ENCODE data around the gene YY1AP1.
"Not testable (repeated sequence)": the region's sequence is repeated elsewhere in the genome, so short reads cannot be mapped to it uniquely, and the experiment has no call there.

Gene YY1AP1

DNA sequence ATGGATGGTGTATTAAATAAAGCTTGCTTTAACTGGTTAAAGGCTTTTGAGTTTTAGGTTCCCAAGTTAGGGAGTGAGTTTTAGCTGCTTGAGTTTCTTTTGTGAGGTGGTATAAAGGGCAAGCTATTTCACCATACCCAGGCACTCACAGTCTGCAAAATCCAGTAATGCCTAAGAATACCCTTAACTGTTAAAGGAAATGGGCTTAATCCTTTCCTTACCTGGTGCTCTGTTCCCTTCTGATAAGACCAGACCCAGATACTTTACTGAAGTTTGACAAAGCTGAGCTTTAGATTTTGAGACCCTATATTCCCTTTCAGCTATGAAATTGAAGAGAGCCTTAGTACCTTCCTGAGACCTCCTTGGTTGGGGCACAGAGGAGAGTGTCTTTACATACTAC lies 48.2 kb downstream of the YY1AP1 start:
- Mint-ChIP-seq H3K9me3 (peaks cover 41% of the 10 kb centered on the region), H3K27ac (no peak overlapping the region), H3K27me3 (ENCODE audit: low read depth, poor library complexity) (peaks cover 13% of the 10 kb centered on the region), H3K4me1 (peaks cover 8% of the 10 kb centered on the region), H3K36me3 (ENCODE audit: low read depth) (peaks cover 5% of the 10 kb centered on the region), H3K4me3 (no peak overlapping the region)
- no peak for DNase-seq
- TF ChIP-seq, protein P1, sequence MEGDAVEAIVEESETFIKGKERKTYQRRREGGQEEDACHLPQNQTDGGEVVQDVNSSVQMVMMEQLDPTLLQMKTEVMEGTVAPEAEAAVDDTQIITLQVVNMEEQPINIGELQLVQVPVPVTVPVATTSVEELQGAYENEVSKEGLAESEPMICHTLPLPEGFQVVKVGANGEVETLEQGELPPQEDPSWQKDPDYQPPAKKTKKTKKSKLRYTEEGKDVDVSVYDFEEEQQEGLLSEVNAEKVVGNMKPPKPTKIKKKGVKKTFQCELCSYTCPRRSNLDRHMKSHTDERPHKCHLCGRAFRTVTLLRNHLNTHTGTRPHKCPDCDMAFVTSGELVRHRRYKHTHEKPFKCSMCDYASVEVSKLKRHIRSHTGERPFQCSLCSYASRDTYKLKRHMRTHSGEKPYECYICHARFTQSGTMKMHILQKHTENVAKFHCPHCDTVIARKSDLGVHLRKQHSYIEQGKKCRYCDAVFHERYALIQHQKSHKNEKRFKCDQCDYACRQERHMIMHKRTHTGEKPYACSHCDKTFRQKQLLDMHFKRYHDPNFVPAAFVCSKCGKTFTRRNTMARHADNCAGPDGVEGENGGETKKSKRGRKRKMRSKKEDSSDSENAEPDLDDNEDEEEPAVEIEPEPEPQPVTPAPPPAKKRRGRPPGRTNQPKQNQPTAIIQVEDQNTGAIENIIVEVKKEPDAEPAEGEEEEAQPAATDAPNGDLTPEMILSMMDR (IDR thresholded peaks at IDR 0.05): no peak

DNA sequence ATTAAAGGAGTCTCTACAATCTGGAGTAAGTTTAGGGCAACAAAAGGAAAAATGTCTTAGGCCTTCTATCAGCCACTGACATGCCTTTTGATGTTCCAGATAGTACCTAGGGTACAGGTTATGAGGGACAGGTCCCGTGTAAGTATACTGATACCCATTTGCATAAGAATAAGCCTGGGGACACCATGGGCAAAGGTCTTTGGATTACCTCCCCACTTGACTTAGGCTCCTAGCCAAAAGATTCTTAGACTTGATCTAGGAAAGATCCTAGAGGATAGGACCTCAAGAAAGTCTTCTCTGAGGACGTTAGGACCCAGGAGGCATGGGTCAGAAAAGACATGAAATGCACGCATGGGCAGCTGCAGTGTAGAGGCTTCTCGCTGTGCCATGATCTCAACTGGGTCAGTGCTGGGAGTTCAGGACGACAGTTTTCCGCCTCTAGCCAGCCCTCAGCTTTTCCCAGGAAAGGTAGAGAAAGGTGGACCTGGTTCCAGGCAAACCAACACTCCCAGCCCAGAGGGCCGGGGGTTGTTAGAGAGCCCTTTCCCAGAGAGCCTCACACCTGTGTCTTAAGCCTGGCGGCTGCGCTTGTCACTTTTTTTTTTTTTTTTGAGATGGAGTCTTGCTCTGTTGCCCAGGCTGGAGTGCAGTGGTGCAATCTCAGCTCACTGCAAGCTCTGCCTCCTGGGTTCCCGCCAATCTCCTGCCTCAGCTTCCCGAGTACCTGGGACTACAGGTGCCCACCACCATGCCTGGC lies 52.0 kb downstream of the YY1AP1 start:
- Mint-ChIP-seq H3K4me1 (peaks cover 5% of the 10 kb centered on the region), H3K4me3 (no peak overlapping the region), H3K27ac (no peak overlapping the region), H3K36me3 (ENCODE audit: low read depth) (no peaks in the 10 kb centered on the region), H3K9me3 (peaks cover 16% of the 10 kb centered on the region), H3K27me3 (ENCODE audit: low read depth, poor library complexity) (peaks cover 7% of the 10 kb centered on the region)
- DNase-seq: no peak
- TF ChIP-seq, protein P1 (IDR thresholded peaks at IDR 0.05): no peak

DNA sequence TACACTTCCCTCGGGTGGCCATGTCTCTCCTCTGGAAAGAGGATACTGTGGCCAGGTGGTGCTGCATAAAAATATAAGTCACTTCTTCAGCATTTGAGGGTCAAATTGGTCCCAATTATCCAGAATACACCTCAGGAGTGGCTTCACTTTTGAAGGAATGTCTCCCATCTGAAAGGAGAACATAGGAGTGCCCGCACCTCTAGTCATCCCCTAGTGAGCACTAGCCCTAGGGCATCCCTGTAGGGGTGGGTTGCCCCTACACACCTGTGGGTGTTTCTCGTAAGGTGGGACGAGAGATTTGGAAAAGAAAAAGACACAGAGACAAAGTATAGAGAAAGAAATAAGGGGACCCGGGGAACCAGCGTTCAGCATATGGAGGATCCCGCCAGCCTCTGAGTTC lies 62.1 kb downstream of the YY1AP1 start:
- peaks cover 25% of the 10 kb centered on the region for H3K9me3 Mint-ChIP-seq
- not testable (repeated sequence) for DNase-seq; H3K36me3 Mint-ChIP-seq (ENCODE audit: low read depth); H3K4me1 Mint-ChIP-seq; H3K27ac Mint-ChIP-seq; H3K4me3 Mint-ChIP-seq
- peaks cover 11% of the 10 kb centered on the region for H3K27me3 Mint-ChIP-seq (ENCODE audit: low read depth, poor library complexity)

- no peaks in the 10 kb centered on the region for H3K36me3 Mint-ChIP-seq (ENCODE audit: low read depth)
Measured at GRCh38 chr1:155623357-155623756, 65.2 kb downstream of the YY1AP1 start.

GRCh38 chr1:155622191-155622590 lies 66.4 kb downstream of the YY1AP1 start:
- Mint-ChIP-seq H3K4me1 (no peaks in the 10 kb centered on the region), H3K27ac (no peak overlapping the region), H3K9me3 (peaks cover 25% of the 10 kb centered on the region), H3K36me3 (ENCODE audit: low read depth) (no peaks in the 10 kb centered on the region), H3K27me3 (ENCODE audit: low read depth, poor library complexity) (peaks cover 12% of the 10 kb centered on the region), H3K4me3 (no peak overlapping the region)
- TF ChIP-seq, protein P1 (IDR thresholded peaks at IDR 0.05): no peak
- DNase-seq: no peak

More at GRCh38 chr1:155623357-155623756, 65.2 kb downstream of the YY1AP1 start:
- peaks cover 25% of the 10 kb centered on the region for H3K9me3 Mint-ChIP-seq
- TF ChIP-seq, protein P1 (IDR thresholded peaks at IDR 0.05): no peak
- no peak overlapping the region for H3K4me3 Mint-ChIP-seq
- H3K27me3 Mint-ChIP-seq (ENCODE audit: low read depth, poor library complexity): peaks cover 12% of the 10 kb centered on the region
- no peaks in the 10 kb centered on the region for H3K4me1 Mint-ChIP-seq
- DNase-seq: no peak
- H3K27ac Mint-ChIP-seq: no peak overlapping the region

- not testable (repeated sequence) for H3K4me1 Mint-ChIP-seq; H3K27me3 Mint-ChIP-seq (ENCODE audit: low read depth, poor library complexity); H3K9me3 Mint-ChIP-seq; DNase-seq; H3K27ac Mint-ChIP-seq; H3K4me3 Mint-ChIP-seq
- H3K36me3 Mint-ChIP-seq (ENCODE audit: low read depth): peaks cover 14% of the 10 kb centered on the region
Measured at GRCh38 chr1:155613226-155613625, 75.3 kb downstream of the YY1AP1 start.

- Mint-ChIP-seq H3K36me3 (ENCODE audit: low read depth) (peaks cover 14% of the 10 kb centered on the region), H3K4me3 (peak overlapping the region; percentile 89)
- not testable (repeated sequence) for H3K4me1 Mint-ChIP-seq; H3K9me3 Mint-ChIP-seq; H3K27ac Mint-ChIP-seq; DNase-seq; H3K27me3 Mint-ChIP-seq (ENCODE audit: low read depth, poor library complexity)
Measured at GRCh38 chr1:155610257-155610647, 78.3 kb downstream of the YY1AP1 start.
